ENCODE results near the gene MIA3. TPM values are rescaled to one million over a fixed set of nuclear protein-coding genes. Genes with fewer than 3 reads are reported as not detected.

MIA3 gene
- polyA plus RNA-seq, 1 of the 3 experiments (the other 2 are of a cell fraction): 51.4 TPM

- TF ChIP-seq SIN3A (IDR thresholded peaks at IDR 0.05; ENCODE audit: borderline replicate concordance, low read depth, low read length): peak; percentile 73; the same call in 1 of the 2 replicates
- 0 out of 2 replicates have a peak, but pooled peaks have one; percentile 4 for TF ChIP-seq SMC3 (IDR thresholded peaks at IDR 0.05; ENCODE audit: low read depth, low read length)
- no peak for TF ChIP-seq RXRA (IDR thresholded peaks at IDR 0.05; ENCODE audit: borderline replicate concordance, low read depth)
- TF ChIP-seq MXI1 (IDR thresholded peaks at IDR 0.05; ENCODE audit: low read depth, low read length): peak; percentile 78
- TF ChIP-seq NFIC (IDR thresholded peaks at IDR 0.05; ENCODE audit: borderline replicate concordance): peak; percentile 22; the same call in 1 of the 2 replicates
- TF ChIP-seq TAF1 (IDR thresholded peaks at IDR 0.05; ENCODE audit: borderline replicate concordance, low read depth, low read length): peak; percentile 76
- TF ChIP-seq, protein P1, sequence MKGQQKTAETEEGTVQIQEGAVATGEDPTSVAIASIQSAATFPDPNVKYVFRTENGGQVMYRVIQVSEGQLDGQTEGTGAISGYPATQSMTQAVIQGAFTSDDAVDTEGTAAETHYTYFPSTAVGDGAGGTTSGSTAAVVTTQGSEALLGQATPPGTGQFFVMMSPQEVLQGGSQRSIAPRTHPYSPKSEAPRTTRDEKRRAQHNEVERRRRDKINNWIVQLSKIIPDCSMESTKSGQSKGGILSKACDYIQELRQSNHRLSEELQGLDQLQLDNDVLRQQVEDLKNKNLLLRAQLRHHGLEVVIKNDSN (IDR thresholded peaks at IDR 0.05; ENCODE audit: borderline replicate concordance, low read depth): 0 out of 2 replicates have a peak, but pooled peaks have one; percentile 4
- peak; percentile 50; the same call in 1 of the 2 replicates for TF ChIP-seq YY1 (IDR thresholded peaks at IDR 0.05; ENCODE audit: low read depth)
- 0 out of 2 replicates have a peak, but pooled peaks have one; percentile 31 for TF ChIP-seq RCOR1 (IDR thresholded peaks at IDR 0.05; ENCODE audit: low read length)
- peak; percentile 92 for TF ChIP-seq POLR2AphosphoS5 (IDR thresholded peaks at IDR 0.05; ENCODE audit: low read depth, low read length)
- no peak for TF ChIP-seq RAD21 (IDR thresholded peaks at IDR 0.05; ENCODE audit: low read length)
- peak; percentile 89 for TF ChIP-seq CHD2 (IDR thresholded peaks at IDR 0.05; ENCODE audit: low read length, partially characterized antibody)
Measured at GRCh38 chr1:222643938-222644635, 26.2 kb downstream of the MIA3 start (continued).

- CTCF ChIA-PET: interaction anchor here (1.7 to 7.1 kb wide), 2 partner anchors 10 to 179 kb away, joined by 12 to 50 read pairs; no protein-coding TSS in a partner anchor
- Histone ChIP-seq H3K79me2 (ENCODE audit: insufficient read depth) (peaks cover 26% of the 10 kb centered on the region), H3K9me2 (no peaks in the 10 kb centered on the region), H4K20me1 (ENCODE audit: insufficient read depth) (no peaks in the 10 kb centered on the region), H3K9me3 (no peaks in the 10 kb centered on the region), H3K4me1 (ENCODE audit: control insufficient read depth in 1 of 2, insufficient read depth in 2 of 2, low read depth in 1 of 2, low read length in 1 of 2) (peaks cover 0 to 9% of the 10 kb centered on the region in 2 experiments; a peak in 3 of 4 replicates), H3K27ac (ENCODE audit: low read depth in 2 of 2, low read length in 1 of 2) (peak overlapping the region; percentile 89 to 91), H2AFZ (ENCODE audit: low read depth) (peak overlapping the region; percentile 95), H3K36me3 (replicated peaks in 1 of 2; ENCODE audit: control insufficient read depth in 1 of 2, insufficient read depth in 2 of 2, low read length in 1 of 2) (peaks cover 15 to 54% of the 10 kb centered on the region in 2 experiments), H3K4me3 (ENCODE audit: low read depth in 2 of 2, low read length in 1 of 2) (peak overlapping the region; percentile 99), H3F3A (replicated peaks; ENCODE audit: insufficient read depth) (peaks cover 17% of the 10 kb centered on the region), H3K27me3 (ENCODE audit: insufficient read depth) (no peaks in the 10 kb centered on the region), H3K9ac (peak overlapping the region; percentile 86), H3K4me2 (peak overlapping the region; percentile 93)
- no peak for DNase-seq
- WGBS (ENCODE audit: low lambda C conversion rate): 0% methylated on average over 5 of the region's 5 CpGs
- POLR2A ChIA-PET: interaction anchor here (1.3 to 2.5 kb wide), 5 partner anchors 8 to 180 kb away, joined by 3 to 12 read pairs (median 3); partner anchors contain the start of genes AIDA and BROX
- no peak for TF ChIP-seq RFX5 (IDR thresholded peaks at IDR 0.05; ENCODE audit: low read length)
- no peak for TF ChIP-seq FOXM1 (IDR thresholded peaks at IDR 0.05; ENCODE audit: low read depth)
- TF ChIP-seq USF2 (IDR thresholded peaks at IDR 0.05; ENCODE audit: borderline replicate concordance, low read depth, low read length): no peak
- TF ChIP-seq EZH2phosphoT487 (IDR thresholded peaks at IDR 0.05; ENCODE audit: borderline replicate concordance, low read depth): no peak
- TF ChIP-seq SIN3A (IDR thresholded peaks at IDR 0.05; ENCODE audit: borderline replicate concordance, low read depth, low read length): no peak
- TF ChIP-seq POLR2AphosphoS5 (IDR thresholded peaks at IDR 0.05; ENCODE audit: low read depth, low read length): no peak
- TF ChIP-seq FOXJ3 (CRISPR knock-in tag; IDR thresholded peaks at IDR 0.05): no peak
- TF ChIP-seq, protein P2, sequence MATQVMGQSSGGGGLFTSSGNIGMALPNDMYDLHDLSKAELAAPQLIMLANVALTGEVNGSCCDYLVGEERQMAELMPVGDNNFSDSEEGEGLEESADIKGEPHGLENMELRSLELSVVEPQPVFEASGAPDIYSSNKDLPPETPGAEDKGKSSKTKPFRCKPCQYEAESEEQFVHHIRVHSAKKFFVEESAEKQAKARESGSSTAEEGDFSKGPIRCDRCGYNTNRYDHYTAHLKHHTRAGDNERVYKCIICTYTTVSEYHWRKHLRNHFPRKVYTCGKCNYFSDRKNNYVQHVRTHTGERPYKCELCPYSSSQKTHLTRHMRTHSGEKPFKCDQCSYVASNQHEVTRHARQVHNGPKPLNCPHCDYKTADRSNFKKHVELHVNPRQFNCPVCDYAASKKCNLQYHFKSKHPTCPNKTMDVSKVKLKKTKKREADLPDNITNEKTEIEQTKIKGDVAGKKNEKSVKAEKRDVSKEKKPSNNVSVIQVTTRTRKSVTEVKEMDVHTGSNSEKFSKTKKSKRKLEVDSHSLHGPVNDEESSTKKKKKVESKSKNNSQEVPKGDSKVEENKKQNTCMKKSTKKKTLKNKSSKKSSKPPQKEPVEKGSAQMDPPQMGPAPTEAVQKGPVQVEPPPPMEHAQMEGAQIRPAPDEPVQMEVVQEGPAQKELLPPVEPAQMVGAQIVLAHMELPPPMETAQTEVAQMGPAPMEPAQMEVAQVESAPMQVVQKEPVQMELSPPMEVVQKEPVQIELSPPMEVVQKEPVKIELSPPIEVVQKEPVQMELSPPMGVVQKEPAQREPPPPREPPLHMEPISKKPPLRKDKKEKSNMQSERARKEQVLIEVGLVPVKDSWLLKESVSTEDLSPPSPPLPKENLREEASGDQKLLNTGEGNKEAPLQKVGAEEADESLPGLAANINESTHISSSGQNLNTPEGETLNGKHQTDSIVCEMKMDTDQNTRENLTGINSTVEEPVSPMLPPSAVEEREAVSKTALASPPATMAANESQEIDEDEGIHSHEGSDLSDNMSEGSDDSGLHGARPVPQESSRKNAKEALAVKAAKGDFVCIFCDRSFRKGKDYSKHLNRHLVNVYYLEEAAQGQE (IDR thresholded peaks at IDR 0.05; ENCODE audit: low read depth, low read length): no peak
- no peak for TF ChIP-seq EP300 (IDR thresholded peaks at IDR 0.05; ENCODE audit: borderline replicate concordance in 1 of 2, low read depth in 1 of 2, low read length in 1 of 2)
- TF ChIP-seq MXI1 (IDR thresholded peaks at IDR 0.05; ENCODE audit: low read depth, low read length): no peak
- no peak for TF ChIP-seq FOSL2 (IDR thresholded peaks at IDR 0.05; ENCODE audit: borderline replicate concordance, low read depth)
- TF ChIP-seq, protein P1 (IDR thresholded peaks at IDR 0.05; ENCODE audit: borderline replicate concordance, low read depth): no peak
- TF ChIP-seq MEF2A (IDR thresholded peaks at IDR 0.05; ENCODE audit: borderline replicate concordance, low read depth): no peak
- no peak for TF ChIP-seq ELF1 (IDR thresholded peaks at IDR 0.05)
Measured at GRCh38 chr1:222644636-222644980, 26.7 kb downstream of the MIA3 start.
